HepG2 (cell line): ENCODE data around the gene ZNF225. TPM values are rescaled to one million over a fixed set of nuclear protein-coding genes. Genes with fewer than 3 reads are reported as not detected.

Experiments used
- CBX5 ChIP-seq: sonication (generic); formaldehyde crosslinking; IDR thresholded peaks from 2 replicates; pipeline ENCODE4 v1.4.0; 2020; ENCODE audit warnings: missing genetic modification reagents, borderline replicate concordance
- E2F1 ChIP-seq: sonication (generic); formaldehyde crosslinking; IDR thresholded peaks from 2 replicates; pipeline ENCODE4 v1.5.0; 2020; ENCODE audit warnings: missing genetic modification reagents
- HBP1 ChIP-seq: IDR thresholded peaks from 2 replicates; pipeline ENCODE4 v1.6.1; 2016; ENCODE audit warnings: low read depth, control low read depth
- HDAC1 ChIP-seq: sonication (generic); formaldehyde crosslinking; IDR thresholded peaks from 2 replicates; pipeline ENCODE4 v1.5.1; 2020; ENCODE audit warnings: mild to moderate bottlenecking, missing genetic modification reagents
- HINFP ChIP-seq: sonication (generic); formaldehyde crosslinking; IDR thresholded peaks from 2 replicates; pipeline ENCODE4 v1.4.0; 2020; ENCODE audit warnings: low read depth, mild to moderate bottlenecking, missing genetic modification reagents
- HOXA7 ChIP-seq: sonication (generic); formaldehyde crosslinking; IDR thresholded peaks from 2 replicates; pipeline ENCODE4 v1.8.1; 2022; ENCODE audit warnings: mild to moderate bottlenecking, missing genetic modification reagents, moderate library complexity
- ISL2 ChIP-seq: sonication (generic); formaldehyde crosslinking; IDR thresholded peaks from 2 replicates; pipeline ENCODE4 v1.5.0; 2020; ENCODE audit warnings: missing genetic modification reagents
- NCOR1 ChIP-seq: fragments of 200-600 bp; sonication (generic); IDR thresholded peaks from 2 replicates; pipeline ENCODE4 v1.7.0; 2017; ENCODE audit warnings: antibody characterized with exemption, low read length, borderline replicate concordance
- PAXIP1 ChIP-seq: sonication (generic); formaldehyde crosslinking; conservative IDR thresholded peaks from 2 replicates; pipeline ENCODE4 v1.4.0; 2020; ENCODE audit warnings: mild to moderate bottlenecking, missing genetic modification reagents, moderate library complexity
- PHF20 ChIP-seq: sonication (generic); formaldehyde crosslinking; IDR thresholded peaks from 2 replicates; pipeline ENCODE4 v1.5.0; 2020; ENCODE audit warnings: mild to moderate bottlenecking, missing genetic modification reagents
- PHF8 ChIP-seq: sonication (generic); formaldehyde crosslinking; IDR thresholded peaks from 2 replicates; pipeline ENCODE4 v1.5.0; 2020; ENCODE audit warnings: missing genetic modification reagents
- RBAK ChIP-seq: sonication (generic); formaldehyde crosslinking; IDR thresholded peaks from 2 replicates; pipeline ENCODE4 v1.5.1; 2020; ENCODE audit warnings: mild to moderate bottlenecking, missing genetic modification reagents
- RXRA ChIP-seq: sonication (generic); formaldehyde crosslinking; IDR thresholded peaks from 2 replicates; pipeline ENCODE4 v1.5.1; 2020; ENCODE audit warnings: missing genetic modification reagents
- SKI ChIP-seq: fragments of 450-650 bp; IDR thresholded peaks from one replicate; pipeline ENCODE4 v1.6.1; 2018; ENCODE audit warnings: mild to moderate bottlenecking; ENCODE audit not compliant: partially characterized antibody
- SNAI1 ChIP-seq: sonication (generic); formaldehyde crosslinking; IDR thresholded peaks from 2 replicates; pipeline ENCODE4 v1.5.0; 2020; ENCODE audit warnings: mild to moderate bottlenecking, missing genetic modification reagents, borderline replicate concordance
- SOX6 ChIP-seq, 2 experiments: fragments of 450-650 bp in 1 of 2; sonication (generic) in 1 of 2; formaldehyde crosslinking in 1 of 2; IDR thresholded peaks; 2 replicates each; pipeline versions ENCODE4 v1.4.0 to v1.6.1; 2017 to 2020; ENCODE audit warnings: antibody characterized with exemption in 1 of 2, mild to moderate bottlenecking in 1 of 2, missing genetic modification reagents in 1 of 2
- ZKSCAN5 ChIP-seq: sonication (generic); formaldehyde crosslinking; IDR thresholded peaks from 2 replicates; pipeline ENCODE4 v1.5.1; 2020; ENCODE audit warnings: mild to moderate bottlenecking, missing genetic modification reagents
- ZNF10 ChIP-seq: sonication (generic); formaldehyde crosslinking; IDR thresholded peaks from 2 replicates; pipeline ENCODE4 v1.4.0; 2020; ENCODE audit warnings: mild to moderate bottlenecking, low read depth, missing genetic modification reagents, borderline replicate concordance
- ZNF354B ChIP-seq: sonication (generic); formaldehyde crosslinking; IDR thresholded peaks from 2 replicates; pipeline ENCODE4 v1.8.0; 2022; ENCODE audit warnings: mild to moderate bottlenecking, missing genetic modification reagents
- ZNF362 ChIP-seq: sonication (generic); formaldehyde crosslinking; IDR thresholded peaks from 2 replicates; pipeline ENCODE4 v1.4.0; 2020; ENCODE audit warnings: missing genetic modification reagents, mild to moderate bottlenecking, borderline replicate concordance
- ZNF768 ChIP-seq: sonication (generic); formaldehyde crosslinking; IDR thresholded peaks from 2 replicates; pipeline ENCODE4 v1.4.0; 2020; ENCODE audit warnings: missing genetic modification reagents
- polyA plus RNA-seq, 8 experiments: library from polyadenylated mRNA; depleted of rRNA in 3 of 8; stranded (reverse) in 7 of 8; unstranded in 1 of 8; fragments of >200 nt; fragmentation: Illumina TruSeq in 4 of 8; extraction: Trizol in 4 of 8; gene quantifications; 2 replicates each; pipeline versions ENCODE4 v1.2.1 to v1.2.3, GENCODE V29; 2011 to 2016; ENCODE audit warnings: low read depth in 4 of 8, missing spikeins in 1 of 8, mixed read lengths in 1 of 8; ENCODE audit not compliant: insufficient read depth in 1 of 8
- total RNA-seq, 5 experiments: library from RNA; depleted of rRNA; stranded (reverse); fragments of >200 nt; fragmentation: Illumina TruSeq; extraction: Trizol; gene quantifications; 2 replicates each; pipeline ENCODE4 v1.2.3, GENCODE V29; 2016; ENCODE audit warnings: low read depth in 1 of 5

ZNF225 gene
- total and polyA plus RNA-seq, 2 of the 13 experiments (the other 11 are each of a cell fraction or from before 2014, with no cell fraction given): 0.87 to 3.3 TPM

DNA sequence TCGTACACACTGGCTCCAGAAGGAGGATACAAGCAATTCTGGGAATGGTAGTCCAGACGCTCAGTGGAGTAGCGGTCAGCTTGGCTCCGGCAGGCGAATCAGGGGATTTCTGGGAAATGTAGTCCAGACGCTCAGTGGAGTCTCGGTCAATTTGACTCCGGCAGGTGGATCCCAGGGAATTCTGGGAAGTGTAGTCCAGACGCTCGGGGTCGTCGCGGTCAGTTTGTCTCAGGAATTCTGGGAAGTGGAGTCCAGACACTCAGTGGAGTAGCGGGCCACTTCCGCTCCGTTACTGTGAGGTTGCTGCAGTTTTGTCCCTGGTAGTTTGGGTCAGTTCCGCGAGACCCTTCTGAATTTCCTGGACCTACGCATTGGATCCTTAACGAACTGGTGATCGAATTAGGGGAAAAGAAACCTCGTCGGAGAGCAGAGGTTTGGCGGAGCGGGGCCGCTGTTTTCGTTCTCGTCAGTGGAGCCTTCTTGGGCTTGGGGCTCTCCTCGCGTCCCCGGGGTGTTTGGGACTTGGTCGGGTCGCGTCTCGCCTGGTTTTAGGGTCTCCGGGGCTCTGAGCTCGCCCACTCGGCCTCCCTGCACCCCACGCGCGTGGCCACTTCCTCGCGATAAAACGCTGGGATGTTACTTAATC is at the start of gene ZNF225 (continued):
- TF ChIP-seq HINFP (CRISPR knock-in tag): 0 out of 2 replicates have a peak, but pooled peaks have one; percentile 21
- peak; percentile 62 for TF ChIP-seq HDAC1 (CRISPR knock-in tag)
- TF ChIP-seq HBP1 (CRISPR knock-in tag): 0 out of 2 replicates have a peak, but pooled peaks have one; percentile 50
- no peak for TF ChIP-seq SOX6 (IDR thresholded peaks at IDR 0.05)
- peak; percentile 64 for TF ChIP-seq SOX6 (CRISPR knock-in tag; IDR thresholded peaks at IDR 0.05)
- TF ChIP-seq E2F1 (CRISPR knock-in tag): 0 out of 2 replicates have a peak, but pooled peaks have one; percentile 51
- no peak for TF ChIP-seq HOXA7
- TF ChIP-seq ZNF354B (CRISPR knock-in tag): no peak
- 0 out of 2 replicates have a peak, but pooled peaks have one; percentile 20 for TF ChIP-seq ISL2 (CRISPR knock-in tag)
- TF ChIP-seq PHF8 (CRISPR knock-in tag): peak; percentile 81
- no peak for TF ChIP-seq ZKSCAN5
- no peak for TF ChIP-seq RBAK (CRISPR knock-in tag)
- TF ChIP-seq ZNF362 (CRISPR knock-in tag): no peak
- 0 out of 2 replicates have a peak, but pooled peaks have one; percentile 12 for TF ChIP-seq PAXIP1 (CRISPR knock-in tag)
- peak; percentile 44; the same call in 1 of the 2 replicates for TF ChIP-seq NCOR1
- TF ChIP-seq ZNF10 (CRISPR knock-in tag): no peak
- TF ChIP-seq SKI: peak; percentile 19
- TF ChIP-seq CBX5 (CRISPR knock-in tag): no peak
- no peak for TF ChIP-seq ZNF768 (CRISPR knock-in tag)
- peak; percentile 86 for TF ChIP-seq RXRA (CRISPR knock-in tag)
- peak; percentile 79 for TF ChIP-seq PHF20
- TF ChIP-seq SNAI1 (CRISPR knock-in tag): no peak
